HEK293 (cell line): ENCODE results near the gene CDH23.
A peak's percentile ranks its signal among the peaks of the same experiment; 100 is the strongest.

ENCODE experiments used
- CTCF ChIA-PET: fragments of 350-600 bp; formaldehyde crosslinking; extraction: SDS; loops from one replicate; lab custom pipeline; 2021; ENCODE audit warnings: antibody characterized with exemption; lab: Yijun Ruan, JAX
- POLR2A ChIA-PET: fragments of 300-600 bp; formaldehyde crosslinking; extraction: SDS; loops from one replicate; lab custom pipeline; 2020; ENCODE audit warnings: antibody characterized with exemption, inconsistent platforms; lab: Yijun Ruan, JAX
- H3K27ac ChIP-seq: fragments of 200-500 bp; sonication (Bioruptor generic); 2 replicates; pipeline ENCODE4 v1.5.1; 2014; ENCODE audit warnings: low read depth, low read length, control low read depth, inconsistent platforms; ENCODE audit errors: extremely low read depth
- H3K36me3 ChIP-seq, 2 experiments: fragments of 200-500 bp in 1 of 2; sonication (Bioruptor generic) in 1 of 2; 1 replicate in 1 of 2; 2 replicates in 1 of 2; pipeline ENCODE4 v1.5.1; 2014 to 2017; ENCODE audit warnings: inconsistent platforms in 2 of 2, low read length in 2 of 2; ENCODE audit not compliant: control insufficient read depth in 2 of 2, insufficient read depth in 1 of 2
- H3K4me1 ChIP-seq: fragments of 200-500 bp; sonication (Bioruptor generic); 2 replicates; pipeline ENCODE4 v1.5.1; 2014; ENCODE audit warnings: mild to moderate bottlenecking, low read length, inconsistent platforms; ENCODE audit not compliant: control insufficient read depth, insufficient read depth
- H3K4me3 ChIP-seq: 2 replicates; pipeline ENCODE4 v1.5.1; 2011; ENCODE audit warnings: low read depth, mild to moderate bottlenecking, control low read depth, low read length, moderate library complexity
- H3K9me3 ChIP-seq: fragments of 200-500 bp; sonication (Bioruptor generic); 2 replicates; pipeline ENCODE4 v1.5.1; 2014; ENCODE audit warnings: low read depth, low read length, inconsistent platforms; ENCODE audit not compliant: control insufficient read depth, insufficient read depth
- EGR2 ChIP-seq: fragments of 450-650 bp; formaldehyde crosslinking; IDR thresholded peaks from 2 replicates; pipeline ENCODE4 v1.5.1; 2016; ENCODE audit warnings: low read depth, missing biosample characterization, missing genetic modification characterization
- GLIS1 ChIP-seq: fragments of 450-650 bp; formaldehyde crosslinking; IDR thresholded peaks from 2 replicates; pipeline ENCODE4 v1.5.1; 2016; ENCODE audit warnings: missing biosample characterization, missing genetic modification characterization
- HOXD13 ChIP-seq: sonication (generic); formaldehyde crosslinking; IDR thresholded peaks from 2 replicates; pipeline ENCODE4 v1.8.0; 2022; ENCODE audit warnings: missing genetic modification reagents, borderline replicate concordance
- KLF1 ChIP-seq: fragments of 450-650 bp; formaldehyde crosslinking; IDR thresholded peaks from 2 replicates; pipeline ENCODE4 v1.5.1; 2016; ENCODE audit warnings: missing biosample characterization, missing genetic modification characterization
- REPIN1 ChIP-seq: fragments of 450-650 bp; formaldehyde crosslinking; IDR thresholded peaks from 2 replicates; pipeline ENCODE4 v1.5.1; 2017; ENCODE audit warnings: missing biosample characterization, missing genetic modification characterization, low read depth
- TRIM28 ChIP-seq: IDR thresholded peaks from 2 replicates; pipeline ENCODE4 v1.6.1; 2011; ENCODE audit warnings: low read length, control low read depth, borderline replicate concordance
- ZFHX2 ChIP-seq: fragments of 450-650 bp; formaldehyde crosslinking; conservative IDR thresholded peaks from 2 replicates; pipeline ENCODE4 v1.5.1; 2016; ENCODE audit warnings: missing biosample characterization, missing genetic modification characterization
- ZFP69B ChIP-seq: fragments of 450-650 bp; formaldehyde crosslinking; IDR thresholded peaks from 2 replicates; pipeline ENCODE4 v1.5.1; 2016; ENCODE audit warnings: missing biosample characterization, missing genetic modification characterization
- ZIC2 ChIP-seq: fragments of 450-650 bp; formaldehyde crosslinking; IDR thresholded peaks from 2 replicates; pipeline ENCODE4 v1.5.1; 2016; ENCODE audit warnings: missing biosample characterization, missing genetic modification characterization
- ZNF571 ChIP-seq: fragments of 450-650 bp; formaldehyde crosslinking; IDR thresholded peaks from 2 replicates; pipeline ENCODE4 v1.5.0; 2017; ENCODE audit warnings: missing biosample characterization, missing genetic modification characterization
- ZNF768 ChIP-seq: fragments of 450-650 bp; formaldehyde crosslinking; IDR thresholded peaks from 2 replicates; pipeline ENCODE4 v1.5.1; 2018; ENCODE audit warnings: missing biosample characterization, mild to moderate bottlenecking, missing genetic modification characterization
- ZNF837 ChIP-seq: fragments of 450-650 bp; formaldehyde crosslinking; IDR thresholded peaks from 2 replicates; pipeline ENCODE4 v1.5.1; 2016; ENCODE audit warnings: missing biosample characterization, missing genetic modification characterization
- TF ChIP-seq, protein P1 (sequence below): fragments of 450-650 bp; formaldehyde crosslinking; IDR thresholded peaks from 2 replicates; pipeline ENCODE4 v1.5.1; 2017; ENCODE audit warnings: missing biosample characterization, missing genetic modification characterization
- TF ChIP-seq, protein P2 (sequence below): fragments of 450-650 bp; formaldehyde crosslinking; IDR thresholded peaks from 2 replicates; pipeline ENCODE4 v1.5.1; 2016; ENCODE audit warnings: missing biosample characterization, missing genetic modification characterization
- TF ChIP-seq, protein P3 (sequence below): fragments of 450-650 bp; formaldehyde crosslinking; IDR thresholded peaks from 2 replicates; pipeline ENCODE4 v1.5.1; 2016; ENCODE audit warnings: missing biosample characterization, missing genetic modification characterization
- TF ChIP-seq, protein P4 (sequence below): fragments of 450-650 bp; formaldehyde crosslinking; IDR thresholded peaks from 2 replicates; pipeline ENCODE4 v1.5.1; 2017; ENCODE audit warnings: missing biosample characterization, missing genetic modification characterization
- TF ChIP-seq, protein P5 (sequence below): fragments of 450-650 bp; formaldehyde crosslinking; IDR thresholded peaks from 2 replicates; pipeline ENCODE4 v1.5.1; 2016; ENCODE audit warnings: missing biosample characterization, missing genetic modification characterization

The CDH23 gene

DNA sequence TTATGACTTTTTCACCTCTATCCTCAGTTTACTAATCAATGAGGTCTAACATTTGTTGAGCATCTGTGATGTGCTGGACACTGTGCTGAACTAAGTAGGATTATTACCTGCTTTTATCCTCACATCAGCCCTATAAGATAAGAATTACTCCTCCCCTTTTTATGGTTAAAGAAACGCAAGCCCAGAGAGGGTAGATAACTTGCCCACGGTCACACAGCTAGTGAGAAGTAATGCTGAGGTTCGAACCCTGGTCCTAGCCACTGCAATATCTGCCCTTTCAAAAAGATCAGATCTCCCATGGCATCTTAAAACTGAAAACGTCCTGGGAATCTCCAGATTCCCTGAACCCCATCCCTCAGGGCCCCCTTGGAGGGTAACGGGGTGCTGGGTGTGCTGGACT is 204.6 kb downstream of the CDH23 start:
- CTCF ChIA-PET = no interaction called here
- TF ChIP-seq, protein P1, sequence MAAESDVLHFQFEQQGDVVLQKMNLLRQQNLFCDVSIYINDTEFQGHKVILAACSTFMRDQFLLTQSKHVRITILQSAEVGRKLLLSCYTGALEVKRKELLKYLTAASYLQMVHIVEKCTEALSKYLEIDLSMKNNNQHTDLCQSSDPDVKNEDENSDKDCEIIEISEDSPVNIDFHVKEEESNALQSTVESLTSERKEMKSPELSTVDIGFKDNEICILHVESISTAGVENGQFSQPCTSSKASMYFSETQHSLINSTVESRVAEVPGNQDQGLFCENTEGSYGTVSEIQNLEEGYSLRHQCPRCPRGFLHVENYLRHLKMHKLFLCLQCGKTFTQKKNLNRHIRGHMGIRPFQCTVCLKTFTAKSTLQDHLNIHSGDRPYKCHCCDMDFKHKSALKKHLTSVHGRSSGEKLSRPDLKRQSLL = no peak
- TF ChIP-seq ZNF837 (tag by site-specific recombination) (no peak), ZNF768 (tag by site-specific recombination) (peak; percentile 56; the same call in 1 of the 2 replicates)

DNA sequence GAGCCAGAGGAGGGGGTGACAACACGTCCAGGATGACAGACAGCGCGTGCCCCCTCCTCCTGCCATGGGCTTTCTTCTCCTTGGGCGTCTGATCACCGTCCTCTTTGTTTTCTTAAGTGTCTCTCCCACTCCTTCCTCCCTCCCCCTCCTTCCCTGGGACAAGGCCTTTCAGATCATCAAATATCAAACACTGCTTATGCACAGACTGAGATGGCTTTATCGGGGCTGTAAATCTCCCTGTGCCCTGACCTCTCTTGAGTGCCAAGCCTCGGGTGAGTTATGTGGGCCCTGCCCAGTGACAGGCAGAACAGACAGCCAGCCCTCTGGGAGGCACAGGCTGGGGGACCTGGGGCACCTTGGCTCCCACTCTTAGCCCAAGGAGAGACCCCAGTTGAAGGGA is 206.4 kb downstream of the CDH23 start:
- TF ChIP-seq HOXD13 (CRISPR knock-in tag) = no peak
- TF ChIP-seq EGR2 (tag by site-specific recombination) = peak; percentile 93
- peak; percentile 92 for TF ChIP-seq ZFHX2 (tag by site-specific recombination)
- POLR2A ChIA-PET = no interaction called here
- no peak overlapping the region for H3K27ac ChIP-seq
- CTCF ChIA-PET = no interaction called here
- H3K4me1 ChIP-seq = 0 out of 2 replicates have a peak, but pooled peaks cover 2% of the 10 kb centered on the region
- H3K4me3 ChIP-seq = no peak overlapping the region
- no peaks in the 10 kb centered on the region for H3K9me3 ChIP-seq
- no peaks in the 10 kb centered on the region for H3K36me3 ChIP-seq

More for the DNA sequence above, 204.6 kb downstream of the CDH23 start:
- H3K9me3 ChIP-seq = no peaks in the 10 kb centered on the region
- no peak overlapping the region for H3K4me3 ChIP-seq
- H3K27ac ChIP-seq = no peak overlapping the region
- H3K4me1 ChIP-seq = 0 out of 2 replicates have a peak, but pooled peaks cover 2% of the 10 kb centered on the region
- POLR2A ChIA-PET = no interaction called here
- no peaks in the 10 kb centered on the region for H3K36me3 ChIP-seq

DNA sequence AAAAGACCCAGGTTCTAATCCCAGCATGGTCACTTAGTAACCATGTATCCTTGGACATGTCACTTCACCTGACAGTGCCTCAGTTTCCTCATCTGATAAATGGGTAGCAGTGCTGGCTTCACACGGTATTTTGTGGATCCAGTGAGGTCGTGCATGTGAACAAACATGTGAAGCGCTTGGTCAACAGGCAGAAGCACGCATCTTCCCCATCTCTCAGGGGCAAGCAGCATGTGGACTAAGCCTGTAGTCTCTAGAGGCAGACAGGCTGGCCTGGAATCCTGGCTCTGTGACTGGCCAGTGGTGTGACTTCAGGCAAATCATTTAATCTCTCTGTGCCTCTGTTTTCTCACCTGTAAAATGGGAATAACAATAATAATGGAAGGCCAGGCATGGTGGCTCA is 207.0 kb downstream of the CDH23 start:
- no peak overlapping the region for H3K27ac ChIP-seq
- H3K4me1 ChIP-seq = 0 out of 2 replicates have a peak, but pooled peaks cover 2% of the 10 kb centered on the region
- TF ChIP-seq KLF1 = no peak
- TF ChIP-seq, protein P2, sequence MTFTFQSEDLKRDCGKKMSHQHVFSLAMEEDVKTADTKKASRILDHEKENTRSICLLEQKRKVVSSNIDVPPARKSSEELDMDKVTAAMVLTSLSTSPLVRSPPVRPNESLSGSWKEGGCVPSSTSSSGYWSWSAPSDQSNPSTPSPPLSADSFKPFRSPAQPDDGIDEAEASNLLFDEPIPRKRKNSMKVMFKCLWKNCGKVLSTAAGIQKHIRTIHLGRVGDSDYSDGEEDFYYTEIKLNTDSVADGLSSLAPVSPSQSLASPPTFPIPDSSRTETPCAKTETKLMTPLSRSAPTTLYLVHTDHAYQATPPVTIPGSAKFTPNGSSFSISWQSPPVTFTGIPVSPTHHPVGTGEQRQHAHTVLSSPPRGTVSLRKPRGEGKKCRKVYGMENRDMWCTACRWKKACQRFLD = no peak
- TF ChIP-seq, protein P3, sequence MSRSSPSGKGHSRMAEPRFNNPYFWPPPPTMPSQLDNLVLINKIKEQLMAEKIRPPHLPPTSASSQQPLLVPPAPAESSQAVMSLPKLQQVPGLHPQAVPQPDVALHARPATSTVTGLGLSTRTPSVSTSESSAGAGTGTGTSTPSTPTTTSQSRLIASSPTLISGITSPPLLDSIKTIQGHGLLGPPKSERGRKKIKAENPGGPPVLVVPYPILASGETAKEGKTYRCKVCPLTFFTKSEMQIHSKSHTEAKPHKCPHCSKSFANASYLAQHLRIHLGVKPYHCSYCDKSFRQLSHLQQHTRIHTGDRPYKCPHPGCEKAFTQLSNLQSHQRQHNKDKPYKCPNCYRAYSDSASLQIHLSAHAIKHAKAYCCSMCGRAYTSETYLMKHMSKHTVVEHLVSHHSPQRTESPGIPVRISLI (tag by site-specific recombination) = no peak
- TF ChIP-seq REPIN1 (tag by site-specific recombination) = no peak
- TF ChIP-seq, protein P4, sequence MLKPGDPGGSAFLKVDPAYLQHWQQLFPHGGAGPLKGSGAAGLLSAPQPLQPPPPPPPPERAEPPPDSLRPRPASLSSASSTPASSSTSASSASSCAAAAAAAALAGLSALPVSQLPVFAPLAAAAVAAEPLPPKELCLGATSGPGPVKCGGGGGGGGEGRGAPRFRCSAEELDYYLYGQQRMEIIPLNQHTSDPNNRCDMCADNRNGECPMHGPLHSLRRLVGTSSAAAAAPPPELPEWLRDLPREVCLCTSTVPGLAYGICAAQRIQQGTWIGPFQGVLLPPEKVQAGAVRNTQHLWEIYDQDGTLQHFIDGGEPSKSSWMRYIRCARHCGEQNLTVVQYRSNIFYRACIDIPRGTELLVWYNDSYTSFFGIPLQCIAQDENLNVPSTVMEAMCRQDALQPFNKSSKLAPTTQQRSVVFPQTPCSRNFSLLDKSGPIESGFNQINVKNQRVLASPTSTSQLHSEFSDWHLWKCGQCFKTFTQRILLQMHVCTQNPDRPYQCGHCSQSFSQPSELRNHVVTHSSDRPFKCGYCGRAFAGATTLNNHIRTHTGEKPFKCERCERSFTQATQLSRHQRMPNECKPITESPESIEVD = no peak
- POLR2A ChIA-PET = no interaction called here
- no peaks in the 10 kb centered on the region for H3K36me3 ChIP-seq
- no peaks in the 10 kb centered on the region for H3K9me3 ChIP-seq
- H3K4me3 ChIP-seq = no peak overlapping the region
- CTCF ChIA-PET = interaction anchor here (0.7 to 1.0 kb wide), 4 partner anchors 10 to 219 kb away, joined by 3 read pairs; no protein-coding TSS in a partner anchor

DNA sequence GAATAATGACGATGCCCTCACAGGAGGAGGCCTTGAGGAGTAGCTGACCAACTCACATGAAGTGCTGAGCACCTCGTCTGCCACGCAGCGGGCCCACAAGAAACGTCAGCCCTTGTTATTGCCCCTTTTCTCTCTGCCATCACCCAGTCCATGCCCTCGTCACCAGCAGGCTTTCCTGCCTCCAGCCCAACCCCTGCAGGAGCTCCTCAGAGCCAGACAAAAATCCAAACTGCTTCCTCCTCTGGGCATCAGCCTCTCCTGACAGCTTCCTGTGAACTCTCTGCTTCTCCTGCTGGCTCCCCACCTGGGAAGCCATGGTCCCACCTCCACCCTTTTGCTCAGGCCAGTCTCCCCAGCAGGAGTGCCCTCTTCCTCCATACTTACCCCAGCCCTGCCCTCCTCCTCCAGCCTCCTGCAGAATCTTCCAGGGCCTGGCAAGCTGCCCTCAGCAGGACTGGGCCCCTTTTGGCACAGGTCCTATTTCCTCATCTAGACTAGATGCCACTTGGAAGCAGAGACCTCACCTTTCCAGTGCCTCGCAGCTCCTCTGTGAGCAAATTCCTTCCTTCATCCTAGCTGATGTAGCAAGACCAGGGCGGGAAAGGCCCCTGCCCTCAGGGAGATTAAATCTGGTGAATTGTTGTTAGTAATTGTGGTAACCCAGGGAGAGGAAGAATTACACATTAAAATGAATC is 207.8 kb downstream of the CDH23 start:
- ChIA-PET POLR2A (no interaction called here), CTCF (interaction anchor here (0.5 to 1.0 kb wide), 5 partner anchors 9 to 640 kb away, joined by 3 to 4 read pairs (median 3); no protein-coding TSS in a partner anchor)
- Histone ChIP-seq H3K36me3 (no peaks in the 10 kb centered on the region), H3K4me1 (0 out of 2 replicates have a peak, but pooled peaks cover 2% of the 10 kb centered on the region), H3K9me3 (no peaks in the 10 kb centered on the region), H3K27ac (no peak overlapping the region), H3K4me3 (no peak overlapping the region)
- TF ChIP-seq ZIC2 (tag by site-specific recombination) = peak; percentile 83
- no peak for TF ChIP-seq TRIM28
- TF ChIP-seq, protein P5, sequence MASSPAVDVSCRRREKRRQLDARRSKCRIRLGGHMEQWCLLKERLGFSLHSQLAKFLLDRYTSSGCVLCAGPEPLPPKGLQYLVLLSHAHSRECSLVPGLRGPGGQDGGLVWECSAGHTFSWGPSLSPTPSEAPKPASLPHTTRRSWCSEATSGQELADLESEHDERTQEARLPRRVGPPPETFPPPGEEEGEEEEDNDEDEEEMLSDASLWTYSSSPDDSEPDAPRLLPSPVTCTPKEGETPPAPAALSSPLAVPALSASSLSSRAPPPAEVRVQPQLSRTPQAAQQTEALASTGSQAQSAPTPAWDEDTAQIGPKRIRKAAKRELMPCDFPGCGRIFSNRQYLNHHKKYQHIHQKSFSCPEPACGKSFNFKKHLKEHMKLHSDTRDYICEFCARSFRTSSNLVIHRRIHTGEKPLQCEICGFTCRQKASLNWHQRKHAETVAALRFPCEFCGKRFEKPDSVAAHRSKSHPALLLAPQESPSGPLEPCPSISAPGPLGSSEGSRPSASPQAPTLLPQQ (tag by site-specific recombination) = peak; percentile 69; the same call in 1 of the 2 replicates
- 0 out of 2 replicates have a peak, but pooled peaks have one; percentile 17 for TF ChIP-seq ZFP69B (tag by site-specific recombination)
- TF ChIP-seq GLIS1 (tag by site-specific recombination) = 0 out of 2 replicates have a peak, but pooled peaks have one; percentile 27
- TF ChIP-seq ZNF571 (tag by site-specific recombination) = no peak
